ENCODE data around the gene TRAF3IP1.

DNA sequence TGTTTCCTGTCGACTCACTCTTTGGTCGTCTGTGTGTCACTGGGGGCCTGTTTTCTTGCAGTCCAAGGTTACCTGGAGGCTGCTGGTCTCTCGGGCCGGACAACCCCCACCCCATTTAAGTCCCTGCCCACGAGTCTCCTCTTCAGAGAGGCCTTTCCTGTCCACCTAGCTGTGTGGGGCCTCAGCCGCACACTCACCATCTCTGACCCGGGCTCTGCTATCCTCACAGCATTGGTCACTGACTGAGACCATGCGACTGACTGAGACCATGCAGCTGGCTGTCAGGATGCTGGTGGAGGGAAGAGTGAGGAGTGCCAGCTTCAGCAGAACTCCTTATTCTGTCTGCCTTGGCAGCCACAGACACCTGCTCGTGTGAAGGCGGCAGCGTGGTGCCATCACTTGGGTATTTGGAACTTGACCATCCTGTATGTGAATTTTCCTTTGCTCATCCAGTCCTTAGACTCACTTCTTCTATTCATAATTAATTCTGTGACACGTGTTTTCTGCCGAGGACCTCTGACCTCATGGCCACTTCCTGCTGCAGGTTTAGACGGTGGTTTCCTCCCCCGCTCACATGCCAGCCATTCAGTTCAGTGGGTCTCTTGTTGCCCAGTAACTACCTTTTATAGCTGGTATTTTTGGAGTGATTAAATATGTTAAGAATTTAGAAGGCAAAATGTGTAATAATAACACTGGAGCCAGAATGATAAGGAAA, 58.9 kb downstream of the TRAF3IP1 start:
- TF ChIP-seq POLR2A (IDR thresholded peaks at IDR 0.05) = no peak
- TF ChIP-seq, protein P1, sequence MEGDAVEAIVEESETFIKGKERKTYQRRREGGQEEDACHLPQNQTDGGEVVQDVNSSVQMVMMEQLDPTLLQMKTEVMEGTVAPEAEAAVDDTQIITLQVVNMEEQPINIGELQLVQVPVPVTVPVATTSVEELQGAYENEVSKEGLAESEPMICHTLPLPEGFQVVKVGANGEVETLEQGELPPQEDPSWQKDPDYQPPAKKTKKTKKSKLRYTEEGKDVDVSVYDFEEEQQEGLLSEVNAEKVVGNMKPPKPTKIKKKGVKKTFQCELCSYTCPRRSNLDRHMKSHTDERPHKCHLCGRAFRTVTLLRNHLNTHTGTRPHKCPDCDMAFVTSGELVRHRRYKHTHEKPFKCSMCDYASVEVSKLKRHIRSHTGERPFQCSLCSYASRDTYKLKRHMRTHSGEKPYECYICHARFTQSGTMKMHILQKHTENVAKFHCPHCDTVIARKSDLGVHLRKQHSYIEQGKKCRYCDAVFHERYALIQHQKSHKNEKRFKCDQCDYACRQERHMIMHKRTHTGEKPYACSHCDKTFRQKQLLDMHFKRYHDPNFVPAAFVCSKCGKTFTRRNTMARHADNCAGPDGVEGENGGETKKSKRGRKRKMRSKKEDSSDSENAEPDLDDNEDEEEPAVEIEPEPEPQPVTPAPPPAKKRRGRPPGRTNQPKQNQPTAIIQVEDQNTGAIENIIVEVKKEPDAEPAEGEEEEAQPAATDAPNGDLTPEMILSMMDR (IDR thresholded peaks at IDR 0.05) = no peak
- no peak for TF ChIP-seq POLR2AphosphoS5 (IDR thresholded peaks at IDR 0.05)
- TF ChIP-seq EP300 (IDR thresholded peaks at IDR 0.05; ENCODE audit: low read depth) = no peak
